NCI-H2196 (cell line): ENCODE data around the gene NELFB.
"Not testable (repeated sequence)": the region's sequence is repeated elsewhere in the genome, so short reads cannot be mapped to it uniquely, and the experiment has no call there.

Experiments used
- DNase-seq: peaks from one replicate; lab custom pipeline; 2025; ENCODE audit not compliant: unreplicated experiment; lab: John Stamatoyannopoulos, UW

Gene NELFB

GRCh38 chr9:137234758-137235423 is 20.2 kb upstream of the NELFB start:
- no peak for DNase-seq

DNA sequence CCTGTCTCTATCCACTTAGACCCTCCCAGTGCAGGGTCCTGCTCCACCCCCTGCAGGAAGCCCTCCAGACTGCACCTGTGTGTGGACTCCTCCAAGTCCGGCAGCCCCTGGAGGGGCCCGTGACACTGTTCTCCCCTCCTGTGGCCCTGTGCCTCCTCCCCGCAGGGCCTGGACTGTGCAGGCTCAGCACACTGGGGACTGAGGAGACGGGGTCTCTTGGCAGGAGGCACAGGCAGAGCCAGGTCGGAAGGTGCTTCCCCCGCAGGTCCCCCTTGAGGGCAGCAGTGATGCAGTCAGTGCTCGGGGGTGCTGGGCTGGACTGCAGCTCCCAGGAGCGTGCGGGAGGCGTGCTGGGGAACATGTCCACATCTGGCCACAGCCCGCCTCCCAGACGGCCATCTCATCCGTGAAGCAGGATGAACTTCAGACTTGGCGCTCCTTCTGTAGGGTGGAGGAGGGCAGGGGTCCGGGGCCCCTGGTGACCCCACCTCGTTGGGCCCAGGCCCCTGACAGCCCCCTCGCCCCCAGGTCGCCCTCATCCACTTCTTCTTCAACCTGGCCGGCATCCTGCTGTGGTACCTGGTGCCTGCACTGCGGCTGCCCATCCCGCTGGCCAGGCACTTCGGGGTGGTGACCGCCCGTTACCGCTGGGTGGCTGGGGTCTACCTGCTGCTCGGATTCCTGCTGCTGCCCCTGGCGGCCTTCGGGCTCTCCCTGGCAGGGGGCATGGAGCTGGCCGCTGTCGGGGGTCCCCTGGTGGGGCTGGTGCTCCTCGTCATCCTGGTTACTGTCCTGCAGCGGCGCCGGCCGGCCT is 19.5 kb upstream of the NELFB start:
- DNase-seq = no peak

GRCh38 chr9:137236238-137236935 is 18.7 kb upstream of the NELFB start:
- peak; percentile 86 for DNase-seq

DNA sequence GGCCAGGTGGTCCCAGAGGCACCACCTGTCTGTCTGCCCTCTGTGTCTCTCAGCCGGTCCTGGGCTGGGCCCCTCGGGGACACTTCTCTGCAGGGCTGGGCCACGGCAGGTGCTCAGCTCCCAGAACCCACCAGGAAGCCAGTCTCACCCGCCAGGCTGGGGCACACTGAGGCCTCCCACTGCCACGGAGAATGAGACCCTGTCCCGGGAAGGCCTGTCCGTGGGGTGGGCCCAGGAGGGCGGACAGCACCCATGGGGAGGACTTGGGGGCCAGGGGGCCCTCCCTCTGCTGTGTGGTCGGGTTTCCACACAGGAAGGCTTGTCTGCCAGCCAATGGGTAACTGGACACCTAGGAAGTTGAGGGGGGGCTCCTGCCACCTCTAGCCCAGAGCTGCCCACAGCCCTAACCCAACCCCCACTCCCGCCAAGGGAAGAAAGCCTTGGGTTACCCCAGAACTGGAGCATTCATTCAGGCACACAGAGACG is 18.1 kb upstream of the NELFB start:
- peak; percentile 87 for DNase-seq

DNA sequence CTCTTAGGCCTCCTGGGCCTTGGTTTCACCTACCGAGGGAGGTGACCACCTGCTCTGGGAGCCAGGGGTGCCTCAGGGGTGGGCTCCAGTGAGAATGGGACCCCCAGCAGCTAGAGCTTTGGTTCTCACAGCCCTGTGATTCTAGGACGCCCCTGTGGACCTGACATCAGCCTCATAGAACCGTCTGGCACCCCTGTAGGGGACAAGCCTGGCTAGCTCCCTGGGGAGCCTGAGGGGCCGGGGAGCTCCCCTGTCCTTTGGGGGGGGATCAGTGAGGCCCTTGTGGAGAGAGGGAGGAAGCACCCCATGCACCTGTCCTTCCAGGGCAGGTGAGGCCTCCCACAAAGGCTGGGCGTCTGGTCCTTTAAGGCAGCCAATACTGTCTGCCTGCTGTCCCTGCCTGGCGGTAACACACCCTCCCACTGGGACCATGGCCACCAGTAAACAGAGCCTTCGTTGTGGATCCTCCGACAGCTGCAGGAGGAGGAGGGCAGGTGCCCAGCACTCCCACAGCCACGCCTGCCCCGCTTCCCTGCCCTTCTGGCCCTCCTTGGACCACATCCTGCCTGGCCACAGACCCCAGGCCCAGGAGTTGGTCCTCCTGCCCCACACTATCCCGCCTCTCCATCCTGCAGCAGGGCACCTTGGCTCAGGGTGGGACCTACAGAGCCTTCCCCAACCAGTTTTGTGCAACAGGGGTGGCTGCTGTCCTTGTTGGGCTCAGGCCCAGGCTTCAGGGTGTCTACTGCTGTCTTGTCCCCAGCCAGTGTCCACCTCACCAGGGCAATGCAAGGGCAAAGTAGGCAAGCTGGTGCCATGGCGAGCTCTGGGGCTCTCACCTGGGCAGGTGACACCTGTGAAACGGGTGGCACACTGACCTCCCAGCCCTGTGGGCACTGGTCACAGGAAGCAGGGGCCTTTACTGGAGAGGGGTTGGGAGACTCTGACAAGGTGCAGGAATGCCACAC is 17.1 kb upstream of the NELFB start:
- peak; percentile 88 for DNase-seq

- DNase-seq = not testable (repeated sequence)
These were observed 15.5 kb upstream of the NELFB start for GRCh38 chr9:137239541-137240200.

DNA sequence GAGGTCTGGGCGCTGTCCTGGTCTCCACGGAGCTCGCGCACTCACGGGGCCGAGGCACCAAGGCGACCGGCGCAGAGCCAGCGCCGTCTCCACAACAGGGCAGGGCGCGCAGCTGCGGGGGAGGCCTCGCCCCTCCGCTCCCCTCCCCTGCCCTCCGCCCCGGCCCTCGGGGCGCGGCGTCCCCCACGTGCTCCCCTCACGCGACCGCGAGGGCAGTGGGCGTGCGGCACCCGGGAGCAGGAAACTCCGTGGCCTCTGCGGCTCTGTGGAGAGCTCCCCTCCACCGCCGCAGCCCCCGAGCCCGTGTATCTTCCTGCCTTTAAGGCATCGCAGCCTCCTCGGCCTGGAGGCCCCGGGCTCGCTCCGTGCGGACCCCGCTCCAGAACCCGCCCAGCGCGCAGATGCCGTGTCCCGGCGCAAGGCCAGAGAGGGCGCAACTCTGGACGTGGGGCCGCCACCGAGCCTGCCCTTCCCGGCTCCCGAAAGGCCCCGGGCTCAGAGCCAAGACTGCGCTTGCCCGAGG is 14.7 kb upstream of the NELFB start:
- DNase-seq = peak; percentile 61

GRCh38 chr9:137240841-137241489 is 14.2 kb upstream of the NELFB start, which contains the start of gene TUBB4B:
TSS of gene TUBB4B (plus strand) at chr9:137241287. CDS start at chr9:137241361, 74 bp downstream.
- peak; percentile 98 for DNase-seq

GRCh38 chr9:137241490-137242268 is 13.4 kb upstream of the NELFB start:
- no peak for DNase-seq

DNA sequence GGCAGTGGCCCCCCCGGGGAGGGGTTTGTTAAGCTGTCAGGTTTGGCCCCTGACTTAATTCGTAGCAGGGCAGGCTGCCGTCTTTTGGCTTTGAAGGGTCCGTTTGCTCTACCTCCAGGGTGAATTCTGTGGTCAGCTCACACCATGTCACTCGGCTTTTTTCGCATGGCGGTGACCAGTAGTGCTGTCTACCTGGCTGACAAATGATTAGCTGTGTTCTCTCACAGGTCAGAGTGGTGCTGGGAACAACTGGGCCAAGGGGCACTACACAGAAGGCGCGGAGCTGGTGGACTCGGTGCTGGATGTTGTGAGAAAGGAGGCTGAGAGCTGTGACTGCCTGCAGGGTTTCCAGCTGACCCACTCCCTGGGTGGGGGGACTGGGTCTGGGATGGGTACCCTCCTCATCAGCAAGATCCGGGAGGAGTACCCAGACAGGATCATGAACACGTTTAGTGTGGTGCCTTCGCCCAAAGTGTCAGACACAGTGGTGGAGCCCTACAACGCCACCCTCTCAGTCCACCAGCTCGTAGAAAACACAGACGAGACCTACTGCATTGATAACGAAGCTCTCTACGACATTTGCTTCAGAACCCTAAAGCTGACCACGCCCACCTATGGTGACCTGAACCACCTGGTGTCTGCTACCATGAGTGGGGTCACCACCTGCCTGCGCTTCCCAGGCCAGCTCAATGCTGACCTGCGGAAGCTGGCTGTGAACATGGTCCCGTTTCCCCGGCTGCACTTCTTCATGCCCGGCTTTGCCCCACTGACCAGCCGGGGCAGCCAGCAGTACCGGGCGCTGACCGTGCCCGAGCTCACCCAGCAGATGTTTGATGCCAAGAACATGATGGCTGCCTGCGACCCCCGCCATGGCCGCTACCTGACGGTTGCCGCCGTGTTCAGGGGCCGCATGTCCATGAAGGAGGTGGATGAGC is 12.6 kb upstream of the NELFB start:
- no peak for DNase-seq

DNA sequence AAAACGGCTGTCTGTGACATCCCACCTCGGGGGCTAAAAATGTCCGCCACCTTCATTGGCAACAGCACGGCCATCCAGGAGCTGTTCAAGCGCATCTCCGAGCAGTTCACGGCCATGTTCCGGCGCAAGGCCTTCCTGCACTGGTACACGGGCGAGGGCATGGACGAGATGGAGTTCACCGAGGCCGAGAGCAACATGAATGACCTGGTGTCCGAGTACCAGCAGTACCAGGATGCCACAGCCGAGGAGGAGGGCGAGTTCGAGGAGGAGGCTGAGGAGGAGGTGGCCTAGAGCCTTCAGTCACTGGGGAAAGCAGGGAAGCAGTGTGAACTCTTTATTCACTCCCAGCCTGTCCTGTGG is 11.9 kb upstream of the NELFB start:
- DNase-seq = not testable (repeated sequence)

DNA sequence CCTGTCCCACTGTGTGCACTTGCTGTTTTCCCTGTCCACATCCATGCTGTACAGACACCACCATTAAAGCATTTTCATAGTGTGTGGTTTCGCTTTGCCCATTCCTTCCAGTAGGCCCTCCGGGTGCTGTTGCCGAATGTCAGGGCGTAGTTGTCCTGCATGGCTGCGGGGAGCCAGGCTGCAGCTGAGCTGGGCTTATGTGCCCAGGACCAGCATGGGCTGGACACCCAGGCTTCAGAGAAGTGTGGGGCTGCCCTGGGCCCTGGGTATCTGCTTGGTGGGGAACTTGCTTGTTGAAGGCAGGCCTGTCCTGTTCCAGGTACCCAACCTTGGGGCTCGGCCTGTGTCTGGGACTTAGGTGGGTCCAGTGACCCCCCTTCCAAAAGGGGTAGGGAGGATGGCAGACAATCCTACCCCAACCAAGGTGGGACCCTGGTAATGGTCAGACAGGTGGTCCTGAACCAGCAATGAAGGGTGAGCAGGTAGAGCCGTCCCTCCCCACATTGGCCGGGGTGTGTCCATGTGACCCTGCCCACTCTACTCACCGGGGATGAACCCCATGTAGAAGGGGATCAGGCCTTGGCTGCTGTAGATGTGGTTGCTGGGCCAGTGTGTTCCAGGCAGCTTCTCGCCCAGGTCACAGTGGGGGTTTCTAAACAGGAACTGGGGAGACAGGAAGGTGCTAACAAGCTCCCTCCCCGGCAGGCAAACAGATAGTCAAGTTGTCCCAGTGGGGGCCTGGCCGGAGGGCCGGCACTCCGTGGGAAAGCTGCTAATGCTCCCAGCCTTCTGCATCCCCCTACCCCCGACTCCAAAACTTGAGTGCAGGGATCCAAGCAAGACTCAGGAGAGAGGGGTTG is 11.3 kb upstream of the NELFB start:
- DNase-seq = no peak

- DNase-seq = peak; percentile 23
These were observed 10.4 kb upstream of the NELFB start for GRCh38 chr9:137244486-137245449.

DNA sequence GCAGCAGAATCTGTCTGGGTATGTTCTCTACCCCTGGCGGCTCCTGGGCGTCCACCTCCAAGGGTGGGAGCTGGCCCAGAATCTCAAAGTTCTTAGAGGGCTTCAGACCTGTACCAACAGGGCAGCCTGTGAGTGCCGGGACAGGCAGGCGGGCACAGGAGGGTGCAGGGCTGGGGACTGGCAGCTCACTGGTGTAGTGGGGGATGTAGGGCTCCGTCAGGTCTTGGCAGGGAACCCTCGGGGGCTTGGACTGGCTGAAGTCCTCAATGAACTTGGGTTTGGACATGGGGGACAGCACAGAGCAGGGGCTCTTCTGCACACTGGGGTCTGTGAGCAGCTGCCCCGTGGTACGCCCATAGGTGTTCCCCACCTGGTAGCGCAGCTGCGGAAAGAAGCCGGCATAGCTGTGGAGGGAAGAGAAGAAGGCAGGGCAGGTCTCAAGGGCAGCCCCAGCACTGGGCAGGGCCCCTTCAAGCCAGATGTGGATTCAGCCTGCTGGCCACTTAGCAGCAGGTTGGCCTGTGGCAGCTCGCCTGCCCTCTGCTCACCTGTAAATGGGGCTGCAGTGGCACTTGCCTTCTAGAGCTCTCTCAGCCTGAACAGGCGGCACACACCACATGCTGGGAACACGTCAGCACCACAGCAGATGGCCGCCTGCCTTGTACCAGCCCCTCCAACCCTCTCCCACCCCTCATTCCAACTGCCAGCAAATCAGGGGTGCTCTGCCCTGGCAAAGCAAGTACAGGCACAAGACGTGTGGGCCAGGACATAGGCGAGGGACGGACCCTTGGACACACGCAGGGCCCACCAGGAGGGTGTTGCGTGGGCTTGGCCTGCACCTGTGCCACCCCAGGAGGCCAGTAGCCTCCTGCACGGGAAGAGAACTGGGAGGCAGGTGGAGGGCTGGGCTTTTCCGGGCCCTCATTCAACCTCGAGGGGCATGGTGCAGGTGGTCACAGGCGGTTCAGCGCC is 9.4 kb upstream of the NELFB start:
- DNase-seq = no peak
